PC-9 (cell line): ENCODE data around the gene ZDHHC7. TPM values are rescaled to one million over a fixed set of nuclear protein-coding genes. Genes with fewer than 3 reads are reported as not detected.

Experiments
- BruUV-seq: library from RNA; stranded (reverse); fragments of 400-500 nt; replicated peaks from 2 replicates; lab custom pipeline; 2021; lab: Mats Ljungman, UMichigan
- CTCF ChIA-PET: fragments of 300-600 bp; sonication (Branson Sonifier 250); formaldehyde crosslinking; loops from one replicate; lab custom pipeline; 2022; ENCODE audit warnings: antibody characterized with exemption; lab: Charles Lee
- POLR2A ChIA-PET: fragments of 300-600 bp; sonication (Branson Sonifier 250); formaldehyde crosslinking; loops from one replicate; lab custom pipeline; 2022; ENCODE audit warnings: antibody characterized with exemption; ENCODE audit not compliant: unreplicated experiment; lab: Charles Lee
- DNase-seq, 2 experiments: peaks; one replicate each; pipeline versions ENCODE4 v3.0.0 to v3.0.0-alpha.2; 2015 to 2022; ENCODE audit warnings: mixed read lengths in 1 of 2
- H2AFZ ChIP-seq: fragments of 200-600 bp; sonication (generic); 2 replicates; pipeline ENCODE4 v1.8.1; 2017; ENCODE audit warnings: antibody characterized with exemption
- H3F3A ChIP-seq: fragments of 200-600 bp; sonication (generic); 2 replicates; pipeline ENCODE4 v1.8.1; 2017; ENCODE audit warnings: antibody characterized with exemption, mild to moderate bottlenecking, low read depth; ENCODE audit not compliant: insufficient read depth
- H3K27ac ChIP-seq: fragments of 200-600 bp; sonication (generic); 2 replicates; pipeline ENCODE4 v1.6.1; 2016; ENCODE audit warnings: mixed run types
- H3K27me3 ChIP-seq: fragments of 200-600 bp; sonication (generic); 2 replicates; pipeline ENCODE4 v1.6.1; 2016; ENCODE audit warnings: low read depth, mixed run types; ENCODE audit not compliant: insufficient read depth
- H3K36me3 ChIP-seq: fragments of 200-600 bp; sonication (generic); 2 replicates; pipeline ENCODE4 v1.6.1; 2016; ENCODE audit warnings: low read depth, mixed run types
- H3K4me1 ChIP-seq: fragments of 200-600 bp; sonication (generic); replicated peaks from 2 replicates; pipeline ENCODE4 v1.6.1; 2016; ENCODE audit warnings: mixed run types; ENCODE audit not compliant: insufficient read depth
- H3K4me2 ChIP-seq: fragments of 200-600 bp; sonication (generic); 2 replicates; pipeline ENCODE4 v1.6.1; 2017; ENCODE audit warnings: mixed run types
- H3K4me3 ChIP-seq: fragments of 200-600 bp; sonication (generic); 2 replicates; pipeline ENCODE4 v1.6.1; 2016; ENCODE audit warnings: mixed run types
- H3K79me2 ChIP-seq: fragments of 200-600 bp; sonication (generic); 2 replicates; pipeline ENCODE4 v1.6.1; 2017; ENCODE audit warnings: low read depth, mixed run types
- H3K9me2 ChIP-seq: fragments of 200-600 bp; sonication (generic); 2 replicates; pipeline ENCODE4 v1.8.1; 2017; ENCODE audit warnings: mild to moderate bottlenecking; ENCODE audit not compliant: insufficient read depth
- H3K9me3 ChIP-seq: fragments of 200-600 bp; sonication (generic); 2 replicates; pipeline ENCODE4 v1.8.1; 2016; ENCODE audit warnings: low read depth; ENCODE audit not compliant: insufficient read depth
- H4K20me1 ChIP-seq: fragments of 200-600 bp; sonication (generic); 2 replicates; pipeline ENCODE4 v1.8.1; 2017; ENCODE audit not compliant: insufficient read depth
- CTCF ChIP-seq: fragments of 200-600 bp; sonication (generic); conservative IDR thresholded peaks from 2 replicates; pipeline ENCODE4 v1.6.1; 2017; ENCODE audit warnings: mixed run types, antibody characterized with exemption, mild to moderate bottlenecking, moderate library complexity
- EZH2 ChIP-seq: fragments of 200-600 bp; sonication (generic); IDR thresholded peaks from 2 replicates; pipeline ENCODE4 v1.8.0; 2017; ENCODE audit warnings: antibody characterized with exemption, low read depth
- intact Hi-C: fragments of 100-400 bp; cut with micrococcal nuclease; formaldehyde crosslinking; loops from one replicate; pipeline ENCODE4 v1.10.0; 2022; ENCODE audit not compliant: unreplicated experiment
- total RNA-seq: library from RNA; stranded (reverse); gene quantifications from 2 replicates; pipeline ENCODE4 v1.2.3, GENCODE V29; 2021

ZDHHC7 gene
- total RNA-seq, 1 experiment from 2014 or later, result 79.3 TPM

- Histone ChIP-seq H2AFZ (no peak overlapping the region), H3K27me3 (no peaks in the 10 kb centered on the region), H3K9me2 (no peaks in the 10 kb centered on the region), H3K4me2 (peak overlapping the region; percentile 95), H3K79me2 (no peaks in the 10 kb centered on the region), H3K27ac (no peak overlapping the region), H3K4me3 (peak overlapping the region; percentile 93; the same call in 1 of the 2 replicates), H3K9me3 (no peaks in the 10 kb centered on the region), H3K36me3 (no peaks in the 10 kb centered on the region), H4K20me1 (peaks cover 5% of the 10 kb centered on the region; the same call in 1 of the 2 replicates), H3K4me1 (peaks cover 45% of the 10 kb centered on the region), H3F3A (peaks cover 29% of the 10 kb centered on the region)
- TF ChIP-seq EZH2 (no peak), CTCF (no peak)
- no peak for DNase-seq
- intact Hi-C loops, result loop anchor here (1.0 to 5.0 kb wide), 2 partner anchors 9 to 34 kb away; no protein-coding TSS in a partner anchor
- CTCF ChIA-PET, result no interaction called here
- BruUV-seq, result no TSS peak
- POLR2A ChIA-PET, result interaction anchor here (0.6 to 1.1 kb wide), 3 partner anchors 15 to 24 kb away, joined by 3 to 7 read pairs (median 4); partner anchors contain the start of gene ZDHHC7
Observed at GRCh38 chr16:85025781-85026653, 14.7 kb upstream of the ZDHHC7 start.

- no peak overlapping the region for H3K4me3 ChIP-seq
- no peaks in the 10 kb centered on the region for H3K9me2 ChIP-seq
- no peak overlapping the region for H3K27ac ChIP-seq
- no peaks in the 10 kb centered on the region for H3K9me3 ChIP-seq
- no peaks in the 10 kb centered on the region for H3K79me2 ChIP-seq
- CTCF ChIA-PET, result interaction anchor here (1.4 kb wide), 1 partner anchor 48 kb away, joined by 3 read pairs; no protein-coding TSS in a partner anchor
- H2AFZ ChIP-seq, result no peak overlapping the region
- no peaks in the 10 kb centered on the region for H4K20me1 ChIP-seq
- POLR2A ChIA-PET, result interaction anchor here (0.8 kb wide), 1 partner anchor 43 kb away, joined by 3 read pairs; no protein-coding TSS in a partner anchor
- no peak overlapping the region for H3K4me2 ChIP-seq
- peaks cover 19% of the 10 kb centered on the region; the same call in 1 of the 2 replicates for H3K4me1 ChIP-seq
- H3K27me3 ChIP-seq, result no peaks in the 10 kb centered on the region
- DNase-seq, result no peak
- TF ChIP-seq EZH2 (no peak), CTCF (no peak)
- H3F3A ChIP-seq, result peaks cover 6% of the 10 kb centered on the region; the same call in 1 of the 2 replicates
- no TSS peak for BruUV-seq
- no peaks in the 10 kb centered on the region for H3K36me3 ChIP-seq
- intact Hi-C loops, result no loop called here
Observed at GRCh38 chr16:85019659-85020245, 8.4 kb upstream of the ZDHHC7 start.

GRCh38 chr16:85018529-85019236 is 7.3 kb upstream of the ZDHHC7 start:
- Histone ChIP-seq H3K36me3 (no peaks in the 10 kb centered on the region), H3K9me2 (no peaks in the 10 kb centered on the region), H3K27me3 (no peaks in the 10 kb centered on the region), H3K27ac (no peak overlapping the region), H3F3A (peaks cover 13% of the 10 kb centered on the region; the same call in 1 of the 2 replicates), H3K4me1 (peaks cover 19% of the 10 kb centered on the region; the same call in 1 of the 2 replicates), H3K4me2 (no peak overlapping the region), H3K79me2 (no peaks in the 10 kb centered on the region), H2AFZ (no peak overlapping the region), H3K4me3 (no peak overlapping the region), H4K20me1 (no peaks in the 10 kb centered on the region), H3K9me3 (no peaks in the 10 kb centered on the region)
- intact Hi-C loops, result no loop called here
- peak in 1 of 2 experiments; percentile 59 for DNase-seq
- BruUV-seq, result TSS peak; percentile 80
- TF ChIP-seq EZH2, result no peak
- no peak for TF ChIP-seq CTCF
- POLR2A ChIA-PET, result no interaction called here
- CTCF ChIA-PET, result no interaction called here
